Loucy (cell line): ENCODE results near the gene OVOL1.

ENCODE experiments used
- EZH2phosphoT487 ChIP-seq: fragments of 200-600 bp; IDR thresholded peaks from 2 replicates; pipeline ENCODE4 v1.6.1; 2018; ENCODE audit warnings: antibody characterized with exemption, mild to moderate bottlenecking, moderate library complexity, borderline replicate concordance
- TF ChIP-seq, protein P1 (sequence below): fragments of 200-600 bp; sonication (generic); conservative IDR thresholded peaks from 2 replicates; pipeline ENCODE4 v1.5.1; 2014; ENCODE audit warnings: mild to moderate bottlenecking, antibody characterized with exemption, low read length

DNA sequence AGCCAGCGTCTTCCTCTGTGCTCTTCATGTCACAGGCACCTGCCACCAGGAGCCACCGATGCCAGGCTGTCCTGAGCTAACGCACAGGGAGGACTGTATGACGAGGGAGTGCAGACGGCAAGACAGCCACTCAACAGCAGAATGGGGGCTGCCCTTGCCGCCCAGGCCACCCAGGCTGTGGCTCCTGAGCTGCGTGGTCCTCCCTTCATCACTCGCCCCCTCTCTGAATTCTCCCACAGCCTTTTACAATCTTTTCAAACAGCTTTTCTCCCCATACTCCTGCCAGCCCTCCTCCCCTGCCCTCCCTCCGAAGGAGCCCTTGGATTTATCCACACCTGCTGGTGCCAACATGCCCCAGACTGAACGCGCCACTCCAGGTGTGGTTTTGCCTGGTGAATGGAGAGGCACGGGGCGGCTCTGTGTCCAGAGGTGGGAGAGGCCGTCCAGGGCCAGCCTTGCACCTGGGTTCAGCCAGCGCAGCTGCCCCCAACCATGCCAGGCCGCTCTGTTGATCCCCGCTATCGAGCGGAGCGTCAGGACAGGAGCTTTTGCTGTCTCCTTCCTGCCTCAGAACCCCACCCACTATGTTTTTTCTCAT lies 22.0 kb downstream of the OVOL1 start:
- TF ChIP-seq, protein P1, sequence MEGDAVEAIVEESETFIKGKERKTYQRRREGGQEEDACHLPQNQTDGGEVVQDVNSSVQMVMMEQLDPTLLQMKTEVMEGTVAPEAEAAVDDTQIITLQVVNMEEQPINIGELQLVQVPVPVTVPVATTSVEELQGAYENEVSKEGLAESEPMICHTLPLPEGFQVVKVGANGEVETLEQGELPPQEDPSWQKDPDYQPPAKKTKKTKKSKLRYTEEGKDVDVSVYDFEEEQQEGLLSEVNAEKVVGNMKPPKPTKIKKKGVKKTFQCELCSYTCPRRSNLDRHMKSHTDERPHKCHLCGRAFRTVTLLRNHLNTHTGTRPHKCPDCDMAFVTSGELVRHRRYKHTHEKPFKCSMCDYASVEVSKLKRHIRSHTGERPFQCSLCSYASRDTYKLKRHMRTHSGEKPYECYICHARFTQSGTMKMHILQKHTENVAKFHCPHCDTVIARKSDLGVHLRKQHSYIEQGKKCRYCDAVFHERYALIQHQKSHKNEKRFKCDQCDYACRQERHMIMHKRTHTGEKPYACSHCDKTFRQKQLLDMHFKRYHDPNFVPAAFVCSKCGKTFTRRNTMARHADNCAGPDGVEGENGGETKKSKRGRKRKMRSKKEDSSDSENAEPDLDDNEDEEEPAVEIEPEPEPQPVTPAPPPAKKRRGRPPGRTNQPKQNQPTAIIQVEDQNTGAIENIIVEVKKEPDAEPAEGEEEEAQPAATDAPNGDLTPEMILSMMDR, result no peak
- no peak for TF ChIP-seq EZH2phosphoT487
